Uterus (tissue), 2 donors: ENCODE results near the gene CNTNAP5.

ENCODE experiments used
- POLR2A ChIP-seq, 2 donors: fragments of 450-650 bp; IDR thresholded peaks; one replicate each; pipeline ENCODE4 v1.6.1; 2016; ENCODE audit warnings: antibody characterized with exemption in 2 of 2, mild to moderate bottlenecking in 1 of 2, moderate library complexity in 1 of 2
- TF ChIP-seq, protein P1 (sequence below), 4 experiments: fragments of 200-600 bp in 2 of 4; fragments of 450-650 bp in 2 of 4; sonication (generic) in 2 of 4; IDR thresholded peaks; one replicate each; pipeline ENCODE4 v1.5.1; 2016 to 2019; ENCODE audit warnings: antibody characterized with exemption in 4 of 4, mild to moderate bottlenecking in 2 of 4, moderate library complexity in 1 of 4

DNA sequence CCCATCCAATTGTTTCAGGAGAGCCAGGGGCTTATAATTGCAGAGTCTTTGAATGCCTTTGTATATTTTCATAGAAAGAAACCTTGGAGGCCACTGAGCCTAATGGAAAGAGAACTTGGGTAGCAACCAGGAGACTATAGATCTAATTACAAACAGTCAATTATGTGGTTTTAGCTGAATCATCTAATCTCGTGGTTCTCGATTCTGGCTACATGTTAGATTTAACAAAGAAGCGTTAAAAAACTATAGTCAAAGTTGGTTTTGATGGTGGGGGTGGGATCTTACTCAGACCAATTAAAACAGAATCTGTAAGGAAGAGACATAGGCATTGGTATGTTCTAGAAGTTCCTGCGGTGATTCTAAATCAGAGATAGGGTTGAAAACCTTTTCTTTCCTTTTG is 344.1 kb downstream of the CNTNAP5 start:
- TF ChIP-seq, protein P1, sequence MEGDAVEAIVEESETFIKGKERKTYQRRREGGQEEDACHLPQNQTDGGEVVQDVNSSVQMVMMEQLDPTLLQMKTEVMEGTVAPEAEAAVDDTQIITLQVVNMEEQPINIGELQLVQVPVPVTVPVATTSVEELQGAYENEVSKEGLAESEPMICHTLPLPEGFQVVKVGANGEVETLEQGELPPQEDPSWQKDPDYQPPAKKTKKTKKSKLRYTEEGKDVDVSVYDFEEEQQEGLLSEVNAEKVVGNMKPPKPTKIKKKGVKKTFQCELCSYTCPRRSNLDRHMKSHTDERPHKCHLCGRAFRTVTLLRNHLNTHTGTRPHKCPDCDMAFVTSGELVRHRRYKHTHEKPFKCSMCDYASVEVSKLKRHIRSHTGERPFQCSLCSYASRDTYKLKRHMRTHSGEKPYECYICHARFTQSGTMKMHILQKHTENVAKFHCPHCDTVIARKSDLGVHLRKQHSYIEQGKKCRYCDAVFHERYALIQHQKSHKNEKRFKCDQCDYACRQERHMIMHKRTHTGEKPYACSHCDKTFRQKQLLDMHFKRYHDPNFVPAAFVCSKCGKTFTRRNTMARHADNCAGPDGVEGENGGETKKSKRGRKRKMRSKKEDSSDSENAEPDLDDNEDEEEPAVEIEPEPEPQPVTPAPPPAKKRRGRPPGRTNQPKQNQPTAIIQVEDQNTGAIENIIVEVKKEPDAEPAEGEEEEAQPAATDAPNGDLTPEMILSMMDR (IDR thresholded peaks at IDR 0.05): no peak
- TF ChIP-seq POLR2A (IDR thresholded peaks at IDR 0.05): no peak
